Lower lobe of right lung (tissue), 2 donors: ENCODE measurements around the gene SLC38A1. TPM values are rescaled to one million over a fixed set of nuclear protein-coding genes. Genes with fewer than 3 reads are reported as not detected.
"Not testable (repeated sequence)": the region's sequence is repeated elsewhere in the genome, so short reads cannot be mapped to it uniquely, and the experiment has no call there.

Source experiments
- ATAC-seq, 2 donors: fragments of 200-7000 bp; cut with Tn5 transposase; one replicate each; pipeline ENCODE4 v1.9.1; 2020 to 2022; ENCODE audit warnings: mild to moderate bottlenecking in 2 of 2, moderate library complexity in 2 of 2
- DNase-seq: peaks from one replicate; pipeline ENCODE4 v3.0.0-alpha.2; 2020
- H3K27ac ChIP-seq: fragments of 200-600 bp; one replicate; pipeline ENCODE4 v1.8.0; 2022
- H3K27me3 ChIP-seq: fragments of 200-600 bp; one replicate; pipeline ENCODE4 v1.8.0; 2022; ENCODE audit warnings: low read depth
- H3K36me3 ChIP-seq: fragments of 200-600 bp; one replicate; pipeline ENCODE4 v1.8.0; 2022; ENCODE audit warnings: mild to moderate bottlenecking
- H3K4me1 ChIP-seq: fragments of 200-600 bp; one replicate; pipeline ENCODE4 v1.8.0; 2022
- H3K4me3 ChIP-seq: fragments of 200-600 bp; one replicate; pipeline ENCODE4 v1.8.0; 2022; ENCODE audit warnings: mild to moderate bottlenecking
- H3K9me3 ChIP-seq: fragments of 200-600 bp; one replicate; pipeline ENCODE4 v1.8.0; 2022
- intact Hi-C: fragments of 100-400 bp; cut with DNase I; formaldehyde crosslinking; loops from one replicate; pipeline ENCODE4 v1.11.0; 2022
- total RNA-seq: library from RNA; stranded (reverse); fragmentation: NEBNext Ultra II Directional; extraction: Animal tissue kit (Norgen Biotek cat#: 25700); gene quantifications from one replicate; pipeline ENCODE4 v1.2.1, GENCODE V29; 2021
- TF ChIP-seq, protein P1 (sequence below): fragments of 200-600 bp; IDR thresholded peaks from one replicate; pipeline ENCODE4 v1.8.0; 2022; ENCODE audit warnings: antibody characterized with exemption, mild to moderate bottlenecking
- donor health status: DM: no; HTN: yes; CAD: no; lungs with severe emphysema.

Gene SLC38A1
- total RNA-seq, 1 donor from 2014 or later: 45.8 TPM

DNA sequence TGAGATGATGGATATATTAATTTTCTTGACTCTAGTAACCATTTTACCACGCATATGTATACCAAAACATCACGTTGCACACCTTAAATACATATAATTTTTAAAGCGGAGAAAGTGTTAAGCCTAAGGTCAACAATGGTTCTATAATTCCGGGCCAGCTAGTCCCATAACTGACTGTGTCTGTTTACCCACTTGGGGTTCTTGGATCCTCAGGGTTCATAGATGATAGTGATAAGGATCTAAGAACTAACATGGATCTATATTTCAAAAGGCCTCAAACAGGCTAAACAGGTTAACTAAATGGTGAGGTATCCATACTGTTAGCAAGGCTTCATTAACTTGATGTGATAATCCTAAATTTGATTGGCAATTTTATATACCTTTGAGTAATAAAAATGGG, 9.8 kb downstream of the SLC38A1 start:
- ATAC-seq: no peak
- TF ChIP-seq, protein P1, sequence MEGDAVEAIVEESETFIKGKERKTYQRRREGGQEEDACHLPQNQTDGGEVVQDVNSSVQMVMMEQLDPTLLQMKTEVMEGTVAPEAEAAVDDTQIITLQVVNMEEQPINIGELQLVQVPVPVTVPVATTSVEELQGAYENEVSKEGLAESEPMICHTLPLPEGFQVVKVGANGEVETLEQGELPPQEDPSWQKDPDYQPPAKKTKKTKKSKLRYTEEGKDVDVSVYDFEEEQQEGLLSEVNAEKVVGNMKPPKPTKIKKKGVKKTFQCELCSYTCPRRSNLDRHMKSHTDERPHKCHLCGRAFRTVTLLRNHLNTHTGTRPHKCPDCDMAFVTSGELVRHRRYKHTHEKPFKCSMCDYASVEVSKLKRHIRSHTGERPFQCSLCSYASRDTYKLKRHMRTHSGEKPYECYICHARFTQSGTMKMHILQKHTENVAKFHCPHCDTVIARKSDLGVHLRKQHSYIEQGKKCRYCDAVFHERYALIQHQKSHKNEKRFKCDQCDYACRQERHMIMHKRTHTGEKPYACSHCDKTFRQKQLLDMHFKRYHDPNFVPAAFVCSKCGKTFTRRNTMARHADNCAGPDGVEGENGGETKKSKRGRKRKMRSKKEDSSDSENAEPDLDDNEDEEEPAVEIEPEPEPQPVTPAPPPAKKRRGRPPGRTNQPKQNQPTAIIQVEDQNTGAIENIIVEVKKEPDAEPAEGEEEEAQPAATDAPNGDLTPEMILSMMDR: no peak
- H3K4me3 ChIP-seq: no peak overlapping the region
- H3K36me3 ChIP-seq: peaks cover 3% of the 10 kb centered on the region
- no peak for DNase-seq
- intact Hi-C loops: no loop called here
- H3K4me1 ChIP-seq: peaks cover 6% of the 10 kb centered on the region
- no peaks in the 10 kb centered on the region for H3K27me3 ChIP-seq
- H3K27ac ChIP-seq: no peak overlapping the region
- no peaks in the 10 kb centered on the region for H3K9me3 ChIP-seq

DNA sequence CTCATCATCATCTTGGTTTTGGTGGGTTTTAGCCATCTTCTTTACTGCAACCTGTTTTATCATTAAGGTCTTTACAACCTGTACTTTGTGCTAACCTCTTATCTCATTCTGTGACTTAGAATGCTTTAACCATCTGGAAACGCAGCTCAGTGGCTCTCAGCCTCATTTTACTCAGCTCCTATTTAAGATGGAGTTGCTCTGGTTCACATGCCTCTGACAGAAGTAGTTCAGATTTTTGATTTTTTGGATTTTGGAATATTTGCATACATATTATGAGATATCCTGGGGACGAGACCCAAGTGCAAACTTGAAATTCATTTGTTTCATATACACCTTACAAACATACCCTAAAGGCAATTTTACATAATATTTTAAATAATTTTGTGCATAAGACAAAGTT, 10.7 kb downstream of the SLC38A1 start:
- intact Hi-C loops: no loop called here
- no peak overlapping the region for H3K27ac ChIP-seq
- TF ChIP-seq, protein P1: no peak
- DNase-seq (no peak), ATAC-seq (no peak)
- H3K9me3 ChIP-seq: no peaks in the 10 kb centered on the region
- no peaks in the 10 kb centered on the region for H3K27me3 ChIP-seq
- H3K4me1 ChIP-seq: peaks cover 6% of the 10 kb centered on the region
- peaks cover 3% of the 10 kb centered on the region for H3K36me3 ChIP-seq
- no peak overlapping the region for H3K4me3 ChIP-seq

DNA sequence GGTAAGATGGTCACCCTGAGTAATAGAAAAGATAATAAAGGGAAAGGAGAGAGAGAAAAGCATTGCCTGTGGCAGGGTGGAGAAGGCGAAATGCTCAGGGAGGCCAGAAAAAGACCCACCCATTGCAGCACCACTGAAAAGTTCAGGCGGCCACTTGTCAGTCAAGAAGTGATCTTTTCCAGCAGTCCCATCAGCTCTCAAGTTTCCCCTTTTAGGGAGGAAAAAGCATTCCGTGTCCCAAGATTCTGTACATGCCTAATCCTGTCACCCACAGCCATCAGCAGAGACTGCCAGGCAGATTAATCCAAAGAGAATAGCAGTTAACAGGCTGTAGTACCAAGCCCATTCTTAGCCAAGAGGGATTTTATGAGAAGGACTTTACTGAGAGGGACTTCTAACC, 11.9 kb downstream of the SLC38A1 start:
- no peaks in the 10 kb centered on the region for H3K9me3 ChIP-seq

DNA sequence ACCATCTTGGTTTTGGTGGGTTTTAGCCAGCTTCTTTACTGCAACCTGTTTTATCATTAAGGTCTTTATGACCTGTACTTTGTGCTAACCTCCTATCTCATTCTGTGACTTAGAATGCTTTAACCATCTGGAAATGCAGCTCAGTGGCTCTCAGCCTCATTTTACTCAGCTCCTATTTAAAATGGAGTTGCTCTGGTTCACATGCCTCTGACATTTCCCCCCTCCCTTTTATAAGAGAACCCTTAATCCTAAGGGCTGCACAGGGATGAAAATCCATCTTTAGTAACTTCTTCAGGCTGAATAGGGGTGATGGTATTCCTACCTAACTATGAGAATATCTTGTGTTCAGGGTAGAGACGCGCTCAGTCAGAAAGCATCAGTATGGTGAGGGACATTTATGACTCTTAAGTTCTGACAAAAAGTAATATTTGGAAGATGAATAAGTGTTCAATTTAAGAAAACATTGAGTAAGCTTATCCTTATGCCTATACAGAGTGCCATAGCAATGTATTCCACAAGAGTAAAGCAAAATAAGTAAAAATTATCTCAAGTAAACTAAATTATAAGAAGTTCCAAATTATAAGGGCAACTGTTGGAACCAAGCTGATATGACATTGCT, 15.2 kb downstream of the SLC38A1 start:
- Histone ChIP-seq H3K9me3 (no peaks in the 10 kb centered on the region), H3K4me1 (no peaks in the 10 kb centered on the region), H3K27me3 (no peaks in the 10 kb centered on the region), H3K36me3 (peaks cover 3% of the 10 kb centered on the region), H3K4me3 (no peak overlapping the region), H3K27ac (no peak overlapping the region)
- no peak for DNase-seq
- no peak for ATAC-seq
- intact Hi-C loops: no loop called here
- TF ChIP-seq, protein P1: no peak

More for the DNA sequence above, 11.9 kb downstream of the SLC38A1 start:
- intact Hi-C loops: no loop called here
- Histone ChIP-seq H3K27me3 (no peaks in the 10 kb centered on the region), H3K36me3 (peaks cover 3% of the 10 kb centered on the region), H3K4me3 (no peak overlapping the region), H3K4me1 (peaks cover 6% of the 10 kb centered on the region), H3K27ac (no peak overlapping the region)
- TF ChIP-seq, protein P1: no peak
- ATAC-seq: no peak
- DNase-seq: no peak

DNA sequence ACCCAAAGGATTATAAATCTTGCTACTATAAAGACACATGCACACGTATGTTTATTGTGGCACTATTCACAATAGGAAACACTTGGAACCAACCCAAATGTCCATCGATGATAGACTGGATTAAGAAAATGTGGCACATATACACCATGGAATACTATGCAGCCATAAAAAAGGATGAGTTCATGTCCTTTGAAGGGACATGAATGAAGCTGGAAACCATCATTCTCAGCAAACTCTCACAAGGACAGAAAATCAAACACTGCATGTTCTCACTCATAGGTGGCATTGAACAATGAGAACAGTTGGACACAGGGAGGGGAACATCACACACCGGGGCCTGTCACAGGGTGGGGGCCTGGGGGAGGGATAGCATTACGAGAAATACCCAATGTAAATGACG, 16.8 kb downstream of the SLC38A1 start:
- H3K4me1 ChIP-seq, H3K9me3 ChIP-seq, H3K27me3 ChIP-seq, intact Hi-C loops, H3K4me3 ChIP-seq, ATAC-seq, H3K27ac ChIP-seq, DNase-seq, H3K36me3 ChIP-seq: not testable (repeated sequence)

DNA sequence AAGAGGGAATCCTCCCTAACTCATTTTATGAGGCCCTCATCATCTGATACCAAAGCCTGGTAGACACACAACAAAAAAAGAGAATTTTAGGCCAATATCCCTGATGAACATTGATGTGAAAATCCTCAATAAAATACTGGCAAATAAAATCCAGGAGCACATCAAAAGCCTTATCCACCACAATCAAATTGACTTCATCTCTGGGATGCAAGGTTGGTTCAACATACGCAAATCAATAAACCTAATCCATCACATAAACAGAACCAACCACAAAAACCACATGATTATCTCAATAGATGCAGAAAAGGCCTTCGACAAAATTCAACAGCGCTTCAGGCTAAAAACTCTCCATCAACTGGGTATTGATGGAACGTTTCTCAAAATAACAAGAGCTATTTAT, 18.9 kb downstream of the SLC38A1 start:
- intact Hi-C loops, H3K27me3 ChIP-seq, H3K27ac ChIP-seq, DNase-seq, ATAC-seq, H3K9me3 ChIP-seq, H3K4me3 ChIP-seq, H3K36me3 ChIP-seq, H3K4me1 ChIP-seq: not testable (repeated sequence)
